ENCODE data around the gene TPRN.
"Not testable (repeated sequence)": the region's sequence is repeated elsewhere in the genome, so short reads cannot be mapped to it uniquely, and the experiment has no call there.

TPRN gene

GRCh38 chr9:137200311-137201204, at the start of gene TPRN:
TPRN (minus strand) TSS chr9:137200741; CDS start chr9:137200711, 30 bp downstream.
- DNase-seq (ENCODE audit: low spot score), result peak; percentile 99

- no peak for DNase-seq (ENCODE audit: low spot score)
These were observed 47.3 kb upstream of the TPRN start for GRCh38 chr9:137247916-137248175.

- no peak for DNase-seq (ENCODE audit: low spot score)
These were observed 46.8 kb upstream of the TPRN start for GRCh38 chr9:137247135-137247915.

- no peak for DNase-seq (ENCODE audit: low spot score)
These were observed 45.2 kb upstream of the TPRN start for GRCh38 chr9:137245450-137246421.

DNA sequence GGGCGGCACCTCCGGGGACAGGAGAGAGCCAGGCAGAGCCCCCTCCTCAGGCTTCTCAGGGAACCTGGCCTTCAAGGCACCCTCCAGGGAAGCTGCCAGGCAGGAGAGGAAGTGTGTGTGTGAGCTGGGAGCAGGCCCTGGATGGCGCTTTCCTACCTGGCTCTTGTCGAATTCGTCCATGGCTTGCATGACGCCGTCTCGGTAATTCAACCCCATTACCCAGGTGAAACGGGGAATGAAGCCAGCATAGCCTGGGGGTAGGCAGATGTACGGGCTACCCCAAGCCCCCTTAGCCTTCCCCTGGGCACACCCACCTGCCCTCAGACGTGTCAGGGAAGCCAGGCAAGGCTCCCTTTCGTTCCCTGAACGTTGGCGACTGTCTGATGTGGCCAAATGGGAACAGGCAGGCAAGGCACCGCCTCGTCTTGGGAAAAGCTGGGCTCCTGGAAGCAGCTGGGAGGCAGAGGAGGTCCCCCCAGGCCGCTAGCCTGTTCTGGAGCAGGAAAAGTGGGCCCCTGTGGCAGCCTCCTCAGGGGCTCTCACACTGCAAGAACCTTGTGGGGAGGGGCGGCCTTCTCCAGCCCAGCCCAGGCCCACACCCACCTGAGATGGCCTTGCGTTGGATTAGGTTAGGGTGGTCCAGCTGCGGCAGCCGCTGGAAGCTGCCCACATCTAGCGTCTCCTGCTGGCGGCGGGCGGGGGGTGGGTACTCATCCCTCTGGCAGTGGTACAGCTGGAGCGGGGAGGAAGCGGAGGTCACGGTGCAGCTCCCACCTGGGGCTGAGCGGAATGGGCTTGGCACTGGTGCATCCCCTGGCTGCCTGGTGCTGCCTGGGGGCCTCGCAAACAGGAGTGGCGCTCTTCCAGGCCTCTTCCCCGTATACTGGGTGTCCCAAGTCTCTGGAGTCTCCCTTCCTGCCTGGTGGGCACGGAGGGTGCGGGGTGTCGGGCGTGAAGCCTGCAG, 44.2 kb upstream of the TPRN start:
- no peak for DNase-seq (ENCODE audit: low spot score)

GRCh38 chr9:137243626-137244485, 43.3 kb upstream of the TPRN start:
- DNase-seq (ENCODE audit: low spot score), result no peak

DNA sequence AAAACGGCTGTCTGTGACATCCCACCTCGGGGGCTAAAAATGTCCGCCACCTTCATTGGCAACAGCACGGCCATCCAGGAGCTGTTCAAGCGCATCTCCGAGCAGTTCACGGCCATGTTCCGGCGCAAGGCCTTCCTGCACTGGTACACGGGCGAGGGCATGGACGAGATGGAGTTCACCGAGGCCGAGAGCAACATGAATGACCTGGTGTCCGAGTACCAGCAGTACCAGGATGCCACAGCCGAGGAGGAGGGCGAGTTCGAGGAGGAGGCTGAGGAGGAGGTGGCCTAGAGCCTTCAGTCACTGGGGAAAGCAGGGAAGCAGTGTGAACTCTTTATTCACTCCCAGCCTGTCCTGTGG, 42.7 kb upstream of the TPRN start:
- not testable (repeated sequence) for DNase-seq (ENCODE audit: low spot score)

- DNase-seq (ENCODE audit: low spot score), result no peak
These were observed 42.0 kb upstream of the TPRN start for GRCh38 chr9:137242269-137243203.

- peak; percentile 72 for DNase-seq (ENCODE audit: low spot score)
These were observed 41.1 kb upstream of the TPRN start for GRCh38 chr9:137241490-137242268.

DNA sequence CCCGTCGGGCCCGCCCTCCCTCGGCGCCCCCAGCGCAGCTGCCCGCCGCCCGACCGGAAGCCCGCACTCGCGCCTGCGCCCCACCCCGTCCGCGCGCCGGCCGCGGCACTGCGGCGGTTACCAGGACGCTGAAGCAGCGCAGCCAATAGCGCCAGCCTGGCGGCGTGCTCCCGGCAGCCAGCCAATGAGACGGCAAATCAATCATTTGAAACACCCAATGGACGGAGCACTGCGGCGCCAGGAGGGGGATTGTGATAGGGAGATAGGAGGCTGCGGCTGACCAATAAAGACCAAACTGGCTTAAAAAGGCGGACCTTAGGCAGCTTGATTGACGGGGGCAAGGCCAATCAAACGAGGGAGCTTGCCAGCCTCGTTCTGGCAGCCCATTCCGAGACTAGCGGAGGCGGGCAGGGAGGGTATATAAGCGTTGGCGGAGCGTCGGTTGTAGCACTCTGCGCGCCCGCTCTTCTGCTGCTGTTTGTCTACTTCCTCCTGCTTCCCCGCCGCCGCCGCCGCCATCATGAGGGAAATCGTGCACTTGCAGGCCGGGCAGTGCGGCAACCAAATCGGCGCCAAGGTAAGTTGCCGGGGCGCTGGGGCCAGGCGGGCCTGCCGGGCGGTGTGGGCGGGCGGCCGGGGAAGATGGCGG, 40.4 kb upstream of the TPRN start, which contains the start of gene TUBB4B:
Gene TUBB4B (plus strand): TSS at position 447 of the 649 bp plus-strand sequence. CDS start 74 bp downstream, at position 521.
- peak; percentile 95 for DNase-seq (ENCODE audit: low spot score)

DNA sequence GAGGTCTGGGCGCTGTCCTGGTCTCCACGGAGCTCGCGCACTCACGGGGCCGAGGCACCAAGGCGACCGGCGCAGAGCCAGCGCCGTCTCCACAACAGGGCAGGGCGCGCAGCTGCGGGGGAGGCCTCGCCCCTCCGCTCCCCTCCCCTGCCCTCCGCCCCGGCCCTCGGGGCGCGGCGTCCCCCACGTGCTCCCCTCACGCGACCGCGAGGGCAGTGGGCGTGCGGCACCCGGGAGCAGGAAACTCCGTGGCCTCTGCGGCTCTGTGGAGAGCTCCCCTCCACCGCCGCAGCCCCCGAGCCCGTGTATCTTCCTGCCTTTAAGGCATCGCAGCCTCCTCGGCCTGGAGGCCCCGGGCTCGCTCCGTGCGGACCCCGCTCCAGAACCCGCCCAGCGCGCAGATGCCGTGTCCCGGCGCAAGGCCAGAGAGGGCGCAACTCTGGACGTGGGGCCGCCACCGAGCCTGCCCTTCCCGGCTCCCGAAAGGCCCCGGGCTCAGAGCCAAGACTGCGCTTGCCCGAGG, 39.8 kb upstream of the TPRN start:
- peak; percentile 81 for DNase-seq (ENCODE audit: low spot score)

DNA sequence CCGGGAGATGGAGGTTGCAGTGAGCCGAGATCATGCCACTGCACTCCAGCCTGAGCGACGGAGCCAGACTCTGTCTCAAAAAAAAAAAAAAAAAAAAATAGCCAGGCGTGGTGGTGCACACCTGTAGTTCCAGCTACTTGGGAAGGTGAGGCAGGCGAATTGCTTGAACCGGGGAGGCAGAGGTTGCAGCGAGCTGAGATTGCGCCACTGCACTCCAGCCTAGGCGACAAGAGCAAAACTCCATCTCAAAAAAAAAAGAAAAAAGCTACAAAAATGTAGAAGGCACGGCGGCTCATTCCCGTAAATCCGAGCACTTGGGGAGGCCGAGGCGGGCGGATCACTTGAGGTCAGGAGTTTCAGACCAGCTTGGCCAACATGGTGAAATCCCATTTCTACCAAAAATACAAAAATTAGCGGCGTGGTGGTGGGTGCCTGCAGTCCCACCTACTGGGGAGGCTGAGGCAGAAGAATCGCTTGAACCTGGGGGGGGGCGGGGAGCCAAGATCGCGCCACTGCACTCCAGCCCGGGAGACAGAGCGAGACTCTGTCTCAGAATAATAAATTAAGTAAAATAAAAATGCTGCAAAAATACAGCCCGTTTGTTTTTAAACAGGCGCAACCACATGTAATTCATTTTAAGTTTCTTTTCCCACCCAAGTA, 39.1 kb upstream of the TPRN start:
- DNase-seq (ENCODE audit: low spot score), result not testable (repeated sequence)

GRCh38 chr9:137237759-137238726, 37.5 kb upstream of the TPRN start:
- DNase-seq (ENCODE audit: low spot score), result no peak

GRCh38 chr9:137236936-137237421, 36.4 kb upstream of the TPRN start:
- no peak for DNase-seq (ENCODE audit: low spot score)

GRCh38 chr9:137236238-137236935, 35.8 kb upstream of the TPRN start:
- peak; percentile 93 for DNase-seq (ENCODE audit: low spot score)
